ENCODE results near the gene BANP.
A peak's percentile ranks its signal among the peaks of the same experiment; 100 is the strongest.

GRCh38 chr16:87945351-87946042, 5.7 kb upstream of the BANP start:
- peak; percentile 16 to 24 for TF ChIP-seq POLR2A (IDR thresholded peaks at IDR 0.05)
- no peak for TF ChIP-seq CTCF (IDR thresholded peaks at IDR 0.05)
